Transverse colon (tissue), 3 donors: Measurements from ENCODE around the gene TCERG1L.
"Not testable (repeated sequence)": the region's sequence is repeated elsewhere in the genome, so short reads cannot be mapped to it uniquely, and the experiment has no call there.

Experiments used
- EP300 ChIP-seq: sonication (generic); formaldehyde crosslinking; IDR thresholded peaks from one replicate; pipeline ENCODE4 v1.6.1; 2017; ENCODE audit warnings: antibody characterized with exemption, low read depth
- POLR2A ChIP-seq: fragments of 450-650 bp; IDR thresholded peaks from one replicate; pipeline ENCODE4 v1.6.1; 2016; ENCODE audit warnings: antibody characterized with exemption, mild to moderate bottlenecking, moderate library complexity
- TF ChIP-seq, protein P1 (sequence below), 5 experiments: fragments of 200-600 bp in 3 of 5; fragments of 450-650 bp in 2 of 5; sonication (generic) in 3 of 5; IDR thresholded peaks; 1 replicate in 2 of 5; 2 replicates in 3 of 5; pipeline ENCODE4 v1.5.1; 2016 to 2017; ENCODE audit warnings: antibody characterized with exemption in 5 of 5, inconsistent platforms in 3 of 5, mild to moderate bottlenecking in 2 of 5, moderate library complexity in 1 of 5

DNA sequence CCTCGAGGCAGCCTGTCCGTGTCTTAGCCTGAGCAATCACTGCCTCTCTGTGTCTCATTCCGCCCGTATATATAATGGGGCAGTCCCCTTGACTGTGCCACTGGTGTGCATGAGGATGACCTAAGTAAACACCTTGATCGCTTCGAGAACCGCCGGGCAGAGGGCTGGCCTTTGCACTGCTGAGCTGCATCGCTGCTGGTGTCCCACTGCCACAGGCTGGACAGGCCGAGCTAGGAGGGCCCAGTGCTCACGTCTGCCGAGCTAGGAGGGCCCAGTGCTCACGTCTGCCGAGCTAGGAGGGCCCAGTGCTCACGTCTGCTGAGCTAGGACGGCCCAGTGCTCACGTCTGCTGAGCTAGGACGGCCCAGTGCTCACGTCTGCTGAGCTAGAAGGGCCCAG lies 232.6 kb downstream of the TCERG1L start:
- TF ChIP-seq, protein P1, sequence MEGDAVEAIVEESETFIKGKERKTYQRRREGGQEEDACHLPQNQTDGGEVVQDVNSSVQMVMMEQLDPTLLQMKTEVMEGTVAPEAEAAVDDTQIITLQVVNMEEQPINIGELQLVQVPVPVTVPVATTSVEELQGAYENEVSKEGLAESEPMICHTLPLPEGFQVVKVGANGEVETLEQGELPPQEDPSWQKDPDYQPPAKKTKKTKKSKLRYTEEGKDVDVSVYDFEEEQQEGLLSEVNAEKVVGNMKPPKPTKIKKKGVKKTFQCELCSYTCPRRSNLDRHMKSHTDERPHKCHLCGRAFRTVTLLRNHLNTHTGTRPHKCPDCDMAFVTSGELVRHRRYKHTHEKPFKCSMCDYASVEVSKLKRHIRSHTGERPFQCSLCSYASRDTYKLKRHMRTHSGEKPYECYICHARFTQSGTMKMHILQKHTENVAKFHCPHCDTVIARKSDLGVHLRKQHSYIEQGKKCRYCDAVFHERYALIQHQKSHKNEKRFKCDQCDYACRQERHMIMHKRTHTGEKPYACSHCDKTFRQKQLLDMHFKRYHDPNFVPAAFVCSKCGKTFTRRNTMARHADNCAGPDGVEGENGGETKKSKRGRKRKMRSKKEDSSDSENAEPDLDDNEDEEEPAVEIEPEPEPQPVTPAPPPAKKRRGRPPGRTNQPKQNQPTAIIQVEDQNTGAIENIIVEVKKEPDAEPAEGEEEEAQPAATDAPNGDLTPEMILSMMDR (IDR thresholded peaks at IDR 0.05), result not testable (repeated sequence)
- TF ChIP-seq POLR2A, EP300: not testable (repeated sequence)
